ENCODE measurements around the gene YJU2. TPM values are rescaled to one million over a fixed set of nuclear protein-coding genes. Genes with fewer than 3 reads are reported as not detected.

Gene YJU2
- 20.2 and 24.1 TPM in 2 replicates for total RNA-seq (2014; rRNA removed; shearing (Covaris generic))

DNA sequence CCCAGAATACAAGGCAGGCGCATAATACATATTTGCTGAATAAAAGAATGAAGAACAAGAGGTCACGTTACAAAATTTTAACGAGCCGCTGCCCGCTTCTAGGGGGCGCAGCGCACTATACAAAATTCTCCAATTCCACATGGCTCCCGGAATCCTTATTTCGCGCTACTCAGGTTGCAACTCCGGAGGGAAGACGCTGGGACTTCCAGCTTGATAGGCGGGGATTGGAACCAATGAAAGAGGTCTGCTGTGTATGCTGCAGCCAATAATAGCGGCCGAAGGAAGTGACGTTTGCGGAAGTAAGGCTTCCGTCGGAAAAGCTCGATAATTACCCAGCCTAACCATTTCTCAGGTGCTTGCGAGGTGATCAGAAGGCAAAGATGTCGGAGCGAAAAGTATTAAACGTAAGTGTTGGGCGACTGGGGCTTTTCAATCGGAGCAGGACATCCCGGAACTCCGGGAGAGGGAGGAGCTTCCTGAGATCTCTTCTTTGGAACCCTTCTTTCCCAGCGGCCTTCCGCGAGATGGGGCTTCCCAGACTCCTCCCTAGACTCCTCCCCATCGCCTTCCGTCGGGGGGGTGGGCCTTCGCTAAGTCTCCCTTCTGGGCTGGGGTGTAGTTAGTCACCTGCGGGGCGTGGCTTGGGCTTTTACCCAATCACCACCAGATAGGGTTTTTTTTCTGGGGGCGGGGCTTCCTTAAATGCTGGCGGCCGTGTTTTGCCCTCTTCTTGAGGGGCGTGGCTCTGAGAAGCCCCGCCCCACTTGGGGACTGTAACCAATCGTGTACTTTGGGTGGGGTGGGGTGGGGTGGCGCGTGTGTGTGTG, at the start of gene YJU2:
Gene YJU2, plus strand, starts transcription at position 314 of the 827 bp plus-strand sequence. Its CDS starts 67 bp downstream, at position 381.
- Histone ChIP-seq H3K4me1 (replicated peaks) (peaks cover 5% of the 10 kb centered on the region), H3K36me3 (peaks cover 31% of the 10 kb centered on the region), H3K4me3 (peak within 1 kb of the TSS; percentile 70), H3K27me3 (replicated peaks) (no peaks in the 10 kb centered on the region), H3K27ac (peak within 1 kb of the TSS; percentile 94), H3K9me3 (replicated peaks) (no peaks in the 10 kb centered on the region; the same call in 1 of the 2 replicates)
- DNase-seq (ENCODE audit: low read depth in 1 of 2, low spot score in 2 of 2), result peak; percentile 100

GRCh38 chr19:4197228-4197624, 49.7 kb upstream of the YJU2 start:
- no peaks in the 10 kb centered on the region for H3K36me3 ChIP-seq
- no peak overlapping the region for H3K27ac ChIP-seq
- H3K9me3 ChIP-seq (replicated peaks), result peaks cover 5% of the 10 kb centered on the region; the same call in 1 of the 2 replicates
- no peak for DNase-seq (ENCODE audit: low read depth in 1 of 2, low spot score in 2 of 2)
- no peak overlapping the region for H3K4me3 ChIP-seq
- peaks cover 51% of the 10 kb centered on the region for H3K27me3 ChIP-seq (replicated peaks)
- H3K4me1 ChIP-seq (replicated peaks), result no peaks in the 10 kb centered on the region

- peaks cover 51% of the 10 kb centered on the region for H3K27me3 ChIP-seq (replicated peaks)
- H3K4me3 ChIP-seq, result no peak overlapping the region
- DNase-seq (ENCODE audit: low read depth in 1 of 2, low spot score in 2 of 2), result no peak
- no peak overlapping the region for H3K27ac ChIP-seq
- H3K9me3 ChIP-seq (replicated peaks), result peaks cover 5% of the 10 kb centered on the region; the same call in 1 of the 2 replicates
- no peaks in the 10 kb centered on the region for H3K36me3 ChIP-seq
- no peaks in the 10 kb centered on the region for H3K4me1 ChIP-seq (replicated peaks)
Observed at GRCh38 chr19:4197625-4198466, 49.0 kb upstream of the YJU2 start.

- no peak overlapping the region for H3K4me3 ChIP-seq
- peaks cover 57% of the 10 kb centered on the region for H3K27me3 ChIP-seq (replicated peaks)
- H3K4me1 ChIP-seq (replicated peaks), result no peaks in the 10 kb centered on the region
- no peak for DNase-seq (ENCODE audit: low read depth in 1 of 2, low spot score in 2 of 2)
- H3K27ac ChIP-seq, result no peak overlapping the region
- H3K9me3 ChIP-seq (replicated peaks), result peaks cover 5% of the 10 kb centered on the region; the same call in 1 of the 2 replicates
- H3K36me3 ChIP-seq, result no peaks in the 10 kb centered on the region
Observed at GRCh38 chr19:4198467-4199126, 48.3 kb upstream of the YJU2 start.

DNA sequence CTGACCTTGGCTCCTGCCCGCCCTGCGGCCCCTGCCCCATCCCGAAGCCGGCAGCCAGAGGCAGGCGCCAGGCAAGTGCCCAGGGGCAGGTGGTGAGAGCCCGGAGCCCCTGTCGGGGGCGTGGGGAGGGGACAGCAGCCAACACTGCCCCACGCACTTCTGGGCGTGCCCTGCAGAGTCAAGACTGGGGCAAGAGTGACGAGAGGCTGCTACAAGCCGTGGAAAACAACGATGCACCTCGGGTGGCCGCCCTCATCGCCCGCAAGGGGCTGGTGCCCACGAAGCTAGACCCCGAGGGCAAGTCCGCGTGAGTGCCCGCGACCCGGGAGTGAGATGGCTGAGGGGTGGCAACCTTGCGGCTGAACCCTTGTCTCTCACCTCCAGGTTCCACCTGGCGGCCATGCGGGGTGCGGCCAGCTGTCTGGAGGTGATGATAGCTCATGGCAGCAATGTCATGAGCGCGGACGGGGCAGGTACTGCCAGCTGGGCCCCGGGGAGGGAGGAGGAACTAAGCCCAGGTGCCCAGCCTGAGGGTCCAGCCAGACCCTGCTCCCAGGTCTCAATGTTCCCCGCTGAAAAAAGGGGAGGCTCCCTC, 47.1 kb upstream of the YJU2 start:
- Histone ChIP-seq H3K9me3 (replicated peaks) (peaks cover 5% of the 10 kb centered on the region; the same call in 1 of the 2 replicates), H3K36me3 (no peaks in the 10 kb centered on the region), H3K4me3 (no peak overlapping the region), H3K27ac (no peak overlapping the region), H3K4me1 (replicated peaks) (no peaks in the 10 kb centered on the region; the same call in 1 of the 2 replicates), H3K27me3 (replicated peaks) (peaks cover 63% of the 10 kb centered on the region)
- DNase-seq (ENCODE audit: low read depth in 1 of 2, low spot score in 2 of 2), result no peak

DNA sequence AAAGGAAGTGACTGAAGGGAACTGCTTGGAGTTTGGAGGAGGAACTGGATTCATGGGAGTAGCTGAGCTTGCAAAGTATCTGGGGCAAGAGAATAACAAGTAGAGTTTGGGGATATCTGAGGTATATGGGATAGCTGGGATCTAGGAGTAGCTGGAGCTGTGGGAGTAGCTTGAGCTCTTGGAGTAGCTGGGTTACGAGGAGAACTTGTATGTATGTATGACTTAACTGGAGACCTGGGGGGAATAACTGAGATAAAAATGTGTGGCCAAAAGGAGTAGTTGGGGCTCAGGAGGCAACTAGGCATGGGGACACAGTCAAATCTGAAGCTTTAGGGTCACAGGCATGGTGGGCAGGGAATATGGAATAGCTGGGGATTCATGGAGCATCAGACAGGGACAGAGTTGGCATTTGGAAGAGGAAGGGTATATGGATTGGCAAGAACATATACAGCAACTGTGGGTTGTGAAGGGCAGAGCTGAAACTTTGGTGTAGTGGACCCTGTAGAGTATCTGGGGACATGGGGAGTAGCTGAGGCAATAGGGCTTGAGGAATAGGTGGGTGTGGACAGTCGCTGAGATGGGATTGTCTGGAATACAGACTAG, 45.8 kb upstream of the YJU2 start:
- no peaks in the 10 kb centered on the region for H3K36me3 ChIP-seq
- H3K9me3 ChIP-seq (replicated peaks), result peaks cover 5% of the 10 kb centered on the region; the same call in 1 of the 2 replicates
- H3K27ac ChIP-seq, result no peak overlapping the region
- H3K27me3 ChIP-seq (replicated peaks), result peaks cover 54% of the 10 kb centered on the region
- DNase-seq (ENCODE audit: low read depth in 1 of 2, low spot score in 2 of 2), result no peak
- no peaks in the 10 kb centered on the region; the same call in 1 of the 2 replicates for H3K4me1 ChIP-seq (replicated peaks)
- no peak overlapping the region for H3K4me3 ChIP-seq

- peaks cover 51% of the 10 kb centered on the region for H3K27me3 ChIP-seq (replicated peaks)
- no peak overlapping the region for H3K27ac ChIP-seq
- H3K9me3 ChIP-seq (replicated peaks), result peaks cover 5% of the 10 kb centered on the region; the same call in 1 of the 2 replicates
- no peak for DNase-seq (ENCODE audit: low read depth in 1 of 2, low spot score in 2 of 2)
- H3K36me3 ChIP-seq, result no peaks in the 10 kb centered on the region
- H3K4me1 ChIP-seq (replicated peaks), result no peaks in the 10 kb centered on the region; the same call in 1 of the 2 replicates
- H3K4me3 ChIP-seq, result no peak overlapping the region
Observed at GRCh38 chr19:4201798-4202197, 45.1 kb upstream of the YJU2 start.

- Histone ChIP-seq H3K4me1 (replicated peaks) (peaks cover 8% of the 10 kb centered on the region), H3K27ac (no peak overlapping the region), H3K27me3 (replicated peaks) (peaks cover 18% of the 10 kb centered on the region), H3K9me3 (replicated peaks) (no peaks in the 10 kb centered on the region), H3K36me3 (no peaks in the 10 kb centered on the region), H3K4me3 (no peak overlapping the region)
- no peak for DNase-seq (ENCODE audit: low read depth in 1 of 2, low spot score in 2 of 2)
Observed at GRCh38 chr19:4206818-4207484, 39.9 kb upstream of the YJU2 start.

DNA sequence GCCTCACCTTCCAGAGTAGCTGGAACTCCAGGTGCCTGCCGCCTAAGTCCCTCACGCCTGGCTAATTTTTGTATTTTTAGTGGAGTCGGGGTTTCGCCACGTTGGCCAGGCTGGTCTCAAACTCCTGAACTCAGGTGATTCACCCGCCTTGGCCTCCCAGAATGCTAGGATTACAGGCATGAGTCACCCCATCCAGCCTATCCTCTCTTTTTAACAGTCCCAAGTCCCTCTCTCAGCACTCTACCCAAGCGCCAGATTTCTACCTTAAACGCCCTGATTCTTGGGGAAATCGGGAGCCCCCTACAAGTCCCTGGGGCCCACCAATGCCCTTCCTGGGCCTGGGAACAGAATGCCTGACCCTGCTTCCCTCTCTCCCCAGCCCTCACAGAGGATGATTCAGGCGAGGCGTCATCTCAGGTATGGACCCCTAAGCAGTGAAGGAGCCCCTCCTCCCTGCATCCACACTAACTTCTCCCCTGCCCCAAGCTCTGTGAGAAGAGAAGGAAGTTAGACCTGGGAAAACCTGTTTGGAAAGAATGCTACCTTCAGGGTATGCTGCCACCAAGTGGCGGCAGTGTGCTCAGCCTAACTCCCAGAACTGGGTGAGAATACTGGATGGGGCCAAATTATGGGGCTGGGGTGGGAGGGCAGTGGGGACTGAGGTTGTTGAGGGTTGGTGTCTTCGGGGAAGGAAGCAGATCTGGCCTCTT, 38.3 kb upstream of the YJU2 start:
- H3K9me3 ChIP-seq (replicated peaks), result no peaks in the 10 kb centered on the region
- DNase-seq (ENCODE audit: low read depth in 1 of 2, low spot score in 2 of 2), result no peak
- peaks cover 23% of the 10 kb centered on the region for H3K27me3 ChIP-seq (replicated peaks)
- no peak overlapping the region for H3K4me3 ChIP-seq
- H3K4me1 ChIP-seq (replicated peaks), result peaks cover 8% of the 10 kb centered on the region
- no peaks in the 10 kb centered on the region for H3K36me3 ChIP-seq
- H3K27ac ChIP-seq, result no peak overlapping the region

GRCh38 chr19:4210166-4210731, 36.6 kb upstream of the YJU2 start:
- peaks cover 8% of the 10 kb centered on the region for H3K4me1 ChIP-seq (replicated peaks)
- no peaks in the 10 kb centered on the region for H3K9me3 ChIP-seq (replicated peaks)
- H3K27me3 ChIP-seq (replicated peaks), result peaks cover 28% of the 10 kb centered on the region
- no peak overlapping the region for H3K4me3 ChIP-seq
- no peaks in the 10 kb centered on the region for H3K36me3 ChIP-seq
- DNase-seq (ENCODE audit: low read depth in 1 of 2, low spot score in 2 of 2), result no peak
- H3K27ac ChIP-seq, result no peak overlapping the region

- Histone ChIP-seq H3K9me3 (replicated peaks) (no peaks in the 10 kb centered on the region), H3K27me3 (replicated peaks) (peaks cover 28% of the 10 kb centered on the region), H3K36me3 (no peaks in the 10 kb centered on the region), H3K4me1 (replicated peaks) (peaks cover 6% of the 10 kb centered on the region), H3K27ac (no peak overlapping the region), H3K4me3 (no peak overlapping the region)
- DNase-seq (ENCODE audit: low read depth in 1 of 2, low spot score in 2 of 2), result no peak
Observed at GRCh38 chr19:4213116-4213515, 33.8 kb upstream of the YJU2 start.

DNA sequence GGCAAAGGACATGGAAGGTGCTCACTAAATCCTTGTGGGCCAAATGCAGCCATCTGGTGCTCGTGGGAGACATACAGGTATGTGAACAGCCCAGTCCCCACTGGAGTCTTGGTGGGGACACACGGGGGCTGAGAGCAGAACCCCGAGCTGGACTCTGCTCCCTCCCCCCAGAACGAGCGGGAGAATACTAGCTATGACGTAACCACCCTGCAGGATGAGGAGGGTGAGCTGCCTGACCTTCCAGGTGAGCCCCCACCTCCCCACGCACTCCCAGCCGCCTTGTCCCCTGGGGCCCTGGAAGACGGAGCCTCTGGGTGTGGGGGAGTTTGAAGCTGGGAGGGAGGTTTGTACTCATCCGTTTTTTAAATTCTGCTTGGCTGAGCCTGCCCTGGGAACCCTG, 31.1 kb upstream of the YJU2 start:
- Histone ChIP-seq H3K4me1 (replicated peaks) (peaks cover 7% of the 10 kb centered on the region), H3K36me3 (no peaks in the 10 kb centered on the region), H3K27me3 (replicated peaks) (peaks cover 28% of the 10 kb centered on the region), H3K9me3 (replicated peaks) (no peaks in the 10 kb centered on the region), H3K4me3 (no peak overlapping the region), H3K27ac (no peak overlapping the region)
- DNase-seq (ENCODE audit: low read depth in 1 of 2, low spot score in 2 of 2), result no peak

Data from SJSA1 (cell line).